ENCODE measurements around the gene IGF2R. TPM values are rescaled to one million over a fixed set of nuclear protein-coding genes. Genes with fewer than 3 reads are reported as not detected.
A peak's percentile ranks its signal among the peaks of the same experiment; 100 is the strongest.

Gene IGF2R
- total and polyA plus RNA-seq, 2 of the 13 experiments (the other 11 are each of a cell fraction or from before 2014, with no cell fraction given) = 38.3 to 70.0 TPM

DNA sequence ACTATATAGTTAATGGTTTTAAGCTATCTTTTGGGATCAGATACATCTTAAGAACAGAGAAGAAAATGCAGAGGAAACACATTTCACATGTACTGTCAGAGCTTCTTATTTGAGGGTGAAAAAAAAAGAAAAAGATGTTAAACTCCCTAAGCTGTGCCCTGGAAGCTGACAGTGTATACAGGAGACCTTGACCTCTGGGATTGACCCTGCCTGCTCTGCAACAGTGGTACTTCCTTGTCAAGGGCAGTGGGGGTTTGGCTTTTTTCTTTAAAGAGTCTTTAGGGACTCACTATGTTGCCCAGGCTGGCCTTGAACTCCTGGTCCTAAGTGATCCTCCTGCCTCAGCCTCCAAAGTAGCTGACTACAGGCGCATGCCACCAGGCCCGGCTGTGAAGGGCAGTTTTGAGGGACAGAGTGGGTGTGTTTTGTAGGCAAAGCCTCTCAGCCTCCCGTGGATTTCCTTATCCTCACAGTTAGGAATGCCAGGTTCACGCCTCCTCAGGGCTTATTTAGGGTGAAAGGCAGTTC, 92.1 kb downstream of the IGF2R start:
- no peak overlapping the region for H3K4me3 ChIP-seq (replicated peaks in 1 of 3; ENCODE audit: insufficient read depth in 1 of 3, low read depth in 2 of 3, low read length in 3 of 3)
- WGBS (ENCODE audit: low lambda C conversion rate) = 96% methylated on average over 4 of the region's 4 CpGs
- ChIA-PET POLR2A (no interaction called here), CTCF (ENCODE audit: low intra/inter-chr PET ratio, low total read pairs) (no interaction called here)
- TF ChIP-seq MTF2 (CRISPR knock-in tag; IDR thresholded peaks at IDR 0.05; ENCODE audit: borderline replicate concordance) (no peak), ZNF768 (CRISPR knock-in tag; IDR thresholded peaks at IDR 0.05) (no peak), ZNF121 (CRISPR knock-in tag; IDR thresholded peaks at IDR 0.05) (peak; percentile 60), NR2F6 (IDR thresholded peaks at IDR 0.05) (peak; percentile 81), NR2F6 (CRISPR knock-in tag; IDR thresholded peaks at IDR 0.05) (peak; percentile 50; the same call in 1 of the 2 replicates), HNF4A (CRISPR knock-in tag; IDR thresholded peaks at IDR 0.05) (0 out of 2 replicates have a peak, but pooled peaks have one; percentile 8), ELF3 (CRISPR knock-in tag; IDR thresholded peaks at IDR 0.05) (0 out of 2 replicates have a peak, but pooled peaks have one; percentile 38), TRAFD1 (CRISPR knock-in tag; IDR thresholded peaks at IDR 0.05; ENCODE audit: borderline replicate concordance) (no peak), REXO4 (CRISPR knock-in tag; IDR thresholded peaks at IDR 0.05; ENCODE audit: borderline replicate concordance) (no peak), NR2F1 (CRISPR knock-in tag; IDR thresholded peaks at IDR 0.05) (peak in 1 of 2 experiments; percentile 17; a peak in 1 of 4 replicates), ZNF770 (CRISPR knock-in tag; IDR thresholded peaks at IDR 0.05) (peak; percentile 85; the same call in 1 of the 2 replicates), ZFP62 (CRISPR knock-in tag; IDR thresholded peaks at IDR 0.05) (no peak)
- TF ChIP-seq, protein P1, sequence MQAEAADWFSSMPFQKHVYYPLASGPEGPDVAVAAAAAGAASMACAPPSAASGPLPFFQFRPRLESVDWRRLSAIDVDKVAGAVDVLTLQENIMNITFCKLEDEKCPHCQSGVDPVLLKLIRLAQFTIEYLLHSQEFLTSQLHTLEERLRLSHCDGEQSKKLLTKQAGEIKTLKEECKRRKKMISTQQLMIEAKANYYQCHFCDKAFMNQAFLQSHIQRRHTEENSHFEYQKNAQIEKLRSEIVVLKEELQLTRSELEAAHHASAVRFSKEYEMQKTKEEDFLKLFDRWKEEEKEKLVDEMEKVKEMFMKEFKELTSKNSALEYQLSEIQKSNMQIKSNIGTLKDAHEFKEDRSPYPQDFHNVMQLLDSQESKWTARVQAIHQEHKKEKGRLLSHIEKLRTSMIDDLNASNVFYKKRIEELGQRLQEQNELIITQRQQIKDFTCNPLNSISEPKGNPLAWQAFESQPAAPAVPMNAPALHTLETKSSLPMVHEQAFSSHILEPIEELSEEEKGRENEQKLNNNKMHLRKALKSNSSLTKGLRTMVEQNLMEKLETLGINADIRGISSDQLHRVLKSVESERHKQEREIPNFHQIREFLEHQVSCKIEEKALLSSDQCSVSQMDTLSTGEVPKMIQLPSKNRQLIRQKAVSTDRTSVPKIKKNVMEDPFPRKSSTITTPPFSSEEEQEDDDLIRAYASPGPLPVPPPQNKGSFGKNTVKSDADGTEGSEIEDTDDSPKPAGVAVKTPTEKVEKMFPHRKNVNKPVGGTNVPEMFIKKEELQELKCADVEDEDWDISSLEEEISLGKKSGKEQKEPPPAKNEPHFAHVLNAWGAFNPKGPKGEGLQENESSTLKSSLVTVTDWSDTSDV (CRISPR knock-in tag; IDR thresholded peaks at IDR 0.05) = no peak
- no peaks in the 10 kb centered on the region for H3K27me3 ChIP-seq (ENCODE audit: control insufficient read depth in 1 of 2, insufficient read depth in 2 of 2, low read length in 2 of 2)
- peaks cover 25% of the 10 kb centered on the region for H3K4me1 ChIP-seq (ENCODE audit: insufficient read depth, low read length)
- FAIRE-seq (no peak), ATAC-seq (no peak; the same call in 2 of the 3 replicates), DNase-seq (ENCODE audit: low spot score) (no peak)
- no peaks in the 10 kb centered on the region for H3K79me2 ChIP-seq (ENCODE audit: insufficient read depth, low read length)
- intact Hi-C loops (cut with micrococcal nuclease; ENCODE audit: unreplicated experiment) (no loop called here), in situ Hi-C loops (cut with HindIII; ENCODE audit: extremely low pct_ligation_motif_present, low pct_unique_long_range_greater_than_20kb) (no loop called here)
- H4K20me1 ChIP-seq (ENCODE audit: insufficient read depth, low read length) = no peaks in the 10 kb centered on the region
- H3K36me3 ChIP-seq (replicated peaks in 1 of 2; ENCODE audit: control insufficient read depth in 1 of 2, insufficient read depth in 2 of 2, low read length in 2 of 2) = peaks cover 63 to 90% of the 10 kb centered on the region in 2 experiments
- no peaks in the 10 kb centered on the region for H3K9me3 ChIP-seq (ENCODE audit: low read length)
- H2AFZ ChIP-seq (ENCODE audit: low read length) = no peak overlapping the region
- no peak overlapping the region for H3K27ac ChIP-seq (ENCODE audit: extremely low read length, insufficient read depth, low read length)
- BruUV-seq (replicated peaks) = no TSS peak
- no peak overlapping the region for H3K4me2 ChIP-seq (ENCODE audit: low read depth, low read length)
- no peak overlapping the region for H3K9ac ChIP-seq (ENCODE audit: insufficient read depth, low read depth, low read length)

Measured in HepG2 (cell line).